Peyer's patch (tissue), 4 donors: Measurements from ENCODE around the gene DDX10.

Experiments
- CTCF ChIP-seq, 6 experiments: fragments of 450-650 bp in 4 of 6; fragments of 200-600 bp in 2 of 6; sonication (generic) in 1 of 6; IDR thresholded peaks; one replicate each; pipeline ENCODE4 v1.5.1; 2017 to 2019; ENCODE audit warnings: antibody characterized with exemption in 6 of 6, mild to moderate bottlenecking in 3 of 6, moderate library complexity in 1 of 6
- POLR2A ChIP-seq, 2 donors: fragments of 450-650 bp; IDR thresholded peaks; one replicate each; pipeline ENCODE4 v1.5.1; 2017; ENCODE audit warnings: antibody characterized with exemption in 2 of 2, mild to moderate bottlenecking in 2 of 2, moderate library complexity in 2 of 2

GRCh38 chr11:108965306-108966001 lies 300.6 kb downstream of the DDX10 start:
- TF ChIP-seq CTCF (IDR thresholded peaks at IDR 0.05) (no peak), POLR2A (IDR thresholded peaks at IDR 0.05) (no peak)
